ENCODE data around the gene COL19A1.
"Not testable (repeated sequence)": the region's sequence is repeated elsewhere in the genome, so short reads cannot be mapped to it uniquely, and the experiment has no call there.

DNA sequence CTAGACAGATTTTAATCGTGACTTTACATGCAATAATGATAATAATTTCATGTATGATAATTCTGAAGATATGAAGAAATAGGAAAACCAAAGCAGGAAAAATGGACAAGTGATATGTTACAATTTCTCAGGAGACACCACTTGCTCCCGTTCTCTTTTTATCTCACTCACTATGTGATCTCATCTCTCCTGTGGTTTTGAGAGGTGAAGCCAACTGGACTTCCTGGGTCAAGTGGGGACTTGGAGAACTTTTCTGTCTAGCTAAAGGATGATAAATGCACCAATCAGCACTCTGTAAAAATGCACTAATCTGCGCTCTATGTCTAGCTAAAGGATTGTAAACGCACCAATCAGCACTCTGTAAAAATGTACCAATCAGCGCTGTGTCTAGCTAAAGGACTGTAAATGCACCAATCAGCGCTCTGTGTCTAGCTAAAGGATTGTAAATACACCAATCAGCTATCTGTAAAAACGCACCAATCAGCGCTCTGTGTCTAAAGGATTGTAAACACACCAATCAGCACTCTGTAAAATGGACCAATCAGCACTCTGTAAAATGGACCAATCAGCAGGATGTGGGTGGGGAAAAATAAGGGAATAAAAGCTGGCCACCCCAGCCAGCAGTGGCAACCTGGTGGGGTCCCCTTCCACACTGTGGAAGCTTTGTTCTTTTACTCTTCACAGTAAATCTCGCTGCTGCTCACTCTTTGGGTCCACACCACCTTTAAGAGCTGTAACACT, 23.0 kb downstream of the COL19A1 start:
- TF ChIP-seq, protein P1, sequence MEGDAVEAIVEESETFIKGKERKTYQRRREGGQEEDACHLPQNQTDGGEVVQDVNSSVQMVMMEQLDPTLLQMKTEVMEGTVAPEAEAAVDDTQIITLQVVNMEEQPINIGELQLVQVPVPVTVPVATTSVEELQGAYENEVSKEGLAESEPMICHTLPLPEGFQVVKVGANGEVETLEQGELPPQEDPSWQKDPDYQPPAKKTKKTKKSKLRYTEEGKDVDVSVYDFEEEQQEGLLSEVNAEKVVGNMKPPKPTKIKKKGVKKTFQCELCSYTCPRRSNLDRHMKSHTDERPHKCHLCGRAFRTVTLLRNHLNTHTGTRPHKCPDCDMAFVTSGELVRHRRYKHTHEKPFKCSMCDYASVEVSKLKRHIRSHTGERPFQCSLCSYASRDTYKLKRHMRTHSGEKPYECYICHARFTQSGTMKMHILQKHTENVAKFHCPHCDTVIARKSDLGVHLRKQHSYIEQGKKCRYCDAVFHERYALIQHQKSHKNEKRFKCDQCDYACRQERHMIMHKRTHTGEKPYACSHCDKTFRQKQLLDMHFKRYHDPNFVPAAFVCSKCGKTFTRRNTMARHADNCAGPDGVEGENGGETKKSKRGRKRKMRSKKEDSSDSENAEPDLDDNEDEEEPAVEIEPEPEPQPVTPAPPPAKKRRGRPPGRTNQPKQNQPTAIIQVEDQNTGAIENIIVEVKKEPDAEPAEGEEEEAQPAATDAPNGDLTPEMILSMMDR (conservative IDR thresholded peaks at IDR 0.05; ENCODE audit: low read length): not testable (repeated sequence)
- not testable (repeated sequence) for TF ChIP-seq EZH2phosphoT487 (IDR thresholded peaks at IDR 0.05; ENCODE audit: borderline replicate concordance, low read depth, low read length)
